Mucosa of stomach (tissue), 1 donor: ENCODE measurements around the gene LYPD5.
A peak's percentile ranks its signal among the peaks of the same experiment; 100 is the strongest.
"Not testable (repeated sequence)": the region's sequence is repeated elsewhere in the genome, so short reads cannot be mapped to it uniquely, and the experiment has no call there.

ENCODE experiments used
- H3K27me3 ChIP-seq: one replicate; pipeline ENCODE4 v1.7.0; 2013; ENCODE audit warnings: mild to moderate bottlenecking, low read length; ENCODE audit not compliant: control insufficient read depth, insufficient read depth
- H3K36me3 ChIP-seq: one replicate; pipeline ENCODE4 v1.7.0; 2013; ENCODE audit warnings: low read length; ENCODE audit not compliant: control insufficient read depth, insufficient read depth
- H3K4me1 ChIP-seq: one replicate; pipeline ENCODE4 v1.7.0; 2013; ENCODE audit warnings: mild to moderate bottlenecking, low read length; ENCODE audit not compliant: control insufficient read depth, insufficient read depth
- H3K4me3 ChIP-seq: one replicate; pipeline ENCODE4 v1.7.0; 2013; ENCODE audit warnings: low read length
- H3K9ac ChIP-seq: one replicate; pipeline ENCODE4 v1.7.0; 2013; ENCODE audit warnings: mild to moderate bottlenecking, low read length, moderate library complexity
- H3K9me3 ChIP-seq: one replicate; pipeline ENCODE4 v1.7.0; 2013; ENCODE audit warnings: mild to moderate bottlenecking, low read length, moderate library complexity; ENCODE audit not compliant: control insufficient read depth
- donor health status: Pancreatic carcinoma.

The LYPD5 gene

DNA sequence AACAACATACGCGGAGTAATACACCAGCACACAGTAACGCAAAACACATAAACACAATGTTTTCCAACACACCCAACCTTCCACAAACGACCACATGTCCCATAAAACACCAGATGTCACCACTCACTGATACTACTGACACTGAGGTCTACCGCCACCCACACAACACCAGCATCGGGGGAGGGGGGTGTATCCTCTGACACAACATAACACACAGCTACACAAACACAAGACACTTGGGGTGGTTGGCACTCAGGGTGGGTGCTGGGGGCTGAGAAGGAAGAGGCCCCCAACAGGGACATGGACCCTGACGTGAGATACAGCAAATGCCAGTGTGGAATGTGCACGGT is 20.0 kb downstream of the LYPD5 start:
- Histone ChIP-seq H3K9me3 (no peaks in the 10 kb centered on the region), H3K4me1 (peaks cover 67% of the 10 kb centered on the region), H3K27me3 (no peaks in the 10 kb centered on the region), H3K4me3 (no peak overlapping the region), H3K36me3 (no peaks in the 10 kb centered on the region), H3K9ac (no peak overlapping the region)

- no peak overlapping the region for H3K9ac ChIP-seq
- no peak overlapping the region for H3K4me3 ChIP-seq
- H3K36me3 ChIP-seq, result no peaks in the 10 kb centered on the region
- H3K27me3 ChIP-seq, result no peaks in the 10 kb centered on the region
- peaks cover 72% of the 10 kb centered on the region for H3K4me1 ChIP-seq
- no peaks in the 10 kb centered on the region for H3K9me3 ChIP-seq
Observed at GRCh38 chr19:43781630-43782310, 20.5 kb downstream of the LYPD5 start.

GRCh38 chr19:43780706-43781525 is 21.3 kb downstream of the LYPD5 start, which contains the start of gene KCNN4:
TSS of gene KCNN4 (minus strand) at chr19:43780973. CDS start at chr19:43780861, 112 bp downstream.
- H3K36me3 ChIP-seq, result no peaks in the 10 kb centered on the region
- no peaks in the 10 kb centered on the region for H3K9me3 ChIP-seq
- peak within 1 kb of the TSS; percentile 44 for H3K4me3 ChIP-seq
- no peaks in the 10 kb centered on the region for H3K27me3 ChIP-seq
- peak within 1 kb of the TSS; percentile 85 for H3K9ac ChIP-seq
- H3K4me1 ChIP-seq, result peaks cover 81% of the 10 kb centered on the region

DNA sequence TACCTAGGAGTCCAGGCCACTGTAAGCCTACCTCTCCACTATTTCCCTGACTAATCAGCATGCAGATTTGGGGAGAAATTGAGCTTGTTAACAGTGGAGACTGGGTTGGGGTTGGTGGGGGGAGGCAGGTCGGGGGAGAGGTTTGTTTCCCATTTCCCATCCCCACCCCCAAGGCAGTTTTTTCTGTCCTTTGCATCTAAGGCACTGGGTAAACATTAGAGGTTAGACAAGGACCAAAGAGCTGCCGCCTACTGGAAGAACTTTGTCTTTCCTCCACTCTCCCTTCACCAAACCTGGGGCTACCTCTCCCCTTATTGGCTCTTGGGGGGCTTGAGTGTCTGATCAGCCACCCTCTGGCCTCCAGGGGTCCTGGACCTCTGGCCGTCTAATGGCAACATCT is 22.4 kb downstream of the LYPD5 start:
- Histone ChIP-seq H3K4me1 (peaks cover 86% of the 10 kb centered on the region), H3K4me3 (peak overlapping the region; percentile 44), H3K36me3 (no peaks in the 10 kb centered on the region), H3K9ac (peak overlapping the region; percentile 85), H3K27me3 (no peaks in the 10 kb centered on the region), H3K9me3 (no peaks in the 10 kb centered on the region)

- Histone ChIP-seq H3K9me3 (no peaks in the 10 kb centered on the region), H3K4me3 (peak overlapping the region; percentile 44), H3K36me3 (no peaks in the 10 kb centered on the region), H3K27me3 (no peaks in the 10 kb centered on the region), H3K4me1 (peaks cover 85% of the 10 kb centered on the region), H3K9ac (peak overlapping the region; percentile 85)
Observed at GRCh38 chr19:43779147-43779819, 23.0 kb downstream of the LYPD5 start.

DNA sequence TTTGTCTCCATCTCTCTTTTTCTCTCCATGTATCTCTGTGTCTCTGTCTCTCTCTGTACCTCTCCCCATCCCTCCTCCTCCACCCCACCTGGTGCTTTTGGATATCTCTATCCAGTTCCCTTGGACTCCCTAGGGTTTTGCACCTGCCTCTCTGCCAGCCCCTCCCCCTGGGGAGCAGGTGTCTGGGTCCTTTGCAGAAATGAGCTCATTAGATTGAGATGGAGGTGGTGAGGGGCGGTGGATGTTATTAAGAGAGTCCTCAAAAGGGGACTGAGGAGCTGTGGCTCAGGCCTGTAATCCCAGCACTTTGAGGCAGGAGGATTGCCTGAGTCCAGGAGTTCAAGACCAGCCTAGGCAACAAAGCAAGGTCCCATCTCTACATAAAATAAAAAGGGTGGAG is 23.6 kb downstream of the LYPD5 start:
- H3K9me3 ChIP-seq, result no peaks in the 10 kb centered on the region
- peak overlapping the region; percentile 32 for H3K4me3 ChIP-seq
- H3K9ac ChIP-seq, result peak overlapping the region; percentile 85
- H3K36me3 ChIP-seq, result no peaks in the 10 kb centered on the region
- H3K4me1 ChIP-seq, result peaks cover 85% of the 10 kb centered on the region
- no peaks in the 10 kb centered on the region for H3K27me3 ChIP-seq

DNA sequence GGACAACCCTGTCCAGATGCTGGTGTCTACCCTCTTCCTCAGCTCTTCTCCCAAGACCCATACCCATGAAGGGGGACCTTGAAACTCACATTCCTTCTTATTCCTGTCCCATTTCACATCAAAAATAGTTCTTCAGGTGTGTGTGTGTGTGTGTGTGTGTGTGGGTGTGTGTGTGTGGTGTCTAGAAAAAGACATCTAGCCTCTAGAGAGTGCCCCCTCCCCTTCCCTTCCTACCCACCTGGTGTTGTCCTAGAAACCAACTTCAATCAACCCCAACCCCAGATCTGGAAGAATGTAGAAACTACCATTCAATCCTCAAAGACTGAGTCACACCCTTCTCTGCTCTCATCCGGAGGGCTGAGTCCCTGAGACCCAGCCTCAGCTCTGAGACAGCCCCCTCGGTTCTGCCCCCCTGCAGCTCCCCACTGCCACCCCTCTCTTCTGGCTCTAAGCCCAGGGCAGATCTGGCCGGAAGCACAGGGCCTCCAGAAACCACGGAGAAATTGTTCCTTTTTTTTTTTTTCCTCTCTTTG is 25.0 kb downstream of the LYPD5 start:
- Histone ChIP-seq H3K9me3 (no peaks in the 10 kb centered on the region), H3K9ac (peak overlapping the region; percentile 32), H3K36me3 (no peaks in the 10 kb centered on the region), H3K27me3 (no peaks in the 10 kb centered on the region), H3K4me3 (no peak overlapping the region), H3K4me1 (peaks cover 79% of the 10 kb centered on the region)

DNA sequence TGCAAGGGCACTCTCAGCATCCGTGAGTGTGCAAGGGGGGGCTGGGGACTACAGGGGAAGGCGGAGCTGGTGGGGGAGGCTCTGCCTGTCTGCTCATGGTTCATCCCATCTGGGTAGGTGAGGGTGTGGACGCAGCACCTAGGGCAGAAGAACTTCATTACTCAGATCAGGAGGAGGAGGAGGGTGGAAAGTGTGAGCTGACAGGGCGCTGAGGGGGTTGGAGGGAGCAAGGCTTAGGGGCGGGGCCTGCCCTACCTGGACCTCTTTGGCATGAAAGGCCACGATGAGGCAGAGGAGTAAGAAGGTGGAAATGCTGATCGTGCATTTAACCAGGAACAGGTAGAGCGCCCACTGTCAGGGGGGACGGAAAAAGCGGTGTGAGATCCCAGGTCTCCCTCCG is 26.0 kb downstream of the LYPD5 start:
- peaks cover 70% of the 10 kb centered on the region for H3K4me1 ChIP-seq
- H3K4me3 ChIP-seq, result no peak overlapping the region
- H3K9ac ChIP-seq, result peak overlapping the region; percentile 30
- H3K36me3 ChIP-seq, result peaks cover 1% of the 10 kb centered on the region
- H3K27me3 ChIP-seq, result no peaks in the 10 kb centered on the region
- no peaks in the 10 kb centered on the region for H3K9me3 ChIP-seq

- H3K27me3 ChIP-seq, result no peaks in the 10 kb centered on the region
- no peaks in the 10 kb centered on the region for H3K9me3 ChIP-seq
- peak overlapping the region; percentile 30 for H3K9ac ChIP-seq
- H3K4me1 ChIP-seq, result peaks cover 61% of the 10 kb centered on the region
- peak overlapping the region; percentile 21 for H3K4me3 ChIP-seq
- H3K36me3 ChIP-seq, result peaks cover 10% of the 10 kb centered on the region
Observed at GRCh38 chr19:43775299-43775890, 26.9 kb downstream of the LYPD5 start.

- H3K9ac ChIP-seq, result peak overlapping the region; percentile 30
Observed at GRCh38 chr19:43774940-43775258, 27.3 kb downstream of the LYPD5 start.

DNA sequence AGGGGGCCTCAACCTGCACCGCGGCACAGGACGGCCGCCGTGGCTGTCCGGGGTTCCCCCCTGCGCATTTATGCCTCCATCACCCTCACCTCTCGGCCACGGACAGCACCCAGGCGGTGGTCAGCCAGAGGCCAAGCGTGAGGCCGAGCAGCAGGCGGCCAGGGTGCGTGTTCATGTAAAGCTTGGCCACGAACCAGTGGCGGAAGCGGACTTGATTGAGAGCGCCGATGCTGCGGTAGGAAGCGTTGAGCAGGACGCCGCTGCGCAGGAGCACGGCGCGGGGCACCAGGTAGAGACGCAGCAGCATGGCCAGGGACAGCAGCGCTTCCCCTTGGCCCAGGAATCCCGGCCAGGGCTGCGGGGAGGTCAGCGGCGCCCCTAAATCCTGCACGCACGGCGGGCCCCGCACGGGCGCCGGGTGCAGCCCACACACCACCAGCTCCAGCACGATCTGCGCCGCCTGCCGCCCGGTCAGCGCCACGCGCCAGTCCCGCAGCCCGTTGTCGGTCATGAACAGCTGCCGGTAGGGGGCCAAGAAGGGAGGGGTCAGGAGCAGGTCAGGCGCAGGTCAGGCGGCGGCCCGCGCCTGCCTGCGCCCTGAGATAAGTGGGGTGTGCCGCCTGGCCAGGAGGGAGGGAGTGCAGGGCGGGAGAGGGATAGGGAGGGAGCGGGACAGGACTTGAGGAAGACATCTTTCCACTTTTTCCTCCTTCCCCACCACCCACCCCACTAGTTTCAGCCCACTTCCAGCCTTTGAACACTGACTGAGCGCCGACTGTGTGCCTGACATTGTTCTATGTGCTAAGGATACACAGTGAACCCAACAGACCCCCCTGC is 27.9 kb downstream of the LYPD5 start:
- H3K9me3 ChIP-seq, result no peaks in the 10 kb centered on the region
- peaks cover 18% of the 10 kb centered on the region for H3K36me3 ChIP-seq
- peak overlapping the region; percentile 21 for H3K4me3 ChIP-seq
- peak overlapping the region; percentile 46 for H3K9ac ChIP-seq
- no peaks in the 10 kb centered on the region for H3K27me3 ChIP-seq
- peaks cover 56% of the 10 kb centered on the region for H3K4me1 ChIP-seq

More at GRCh38 chr19:43774940-43775258, 27.3 kb downstream of the LYPD5 start:
- H3K27me3 ChIP-seq, H3K9me3 ChIP-seq: not testable (repeated sequence)
- H3K36me3 ChIP-seq, result peaks cover 14% of the 10 kb centered on the region
- H3K4me3 ChIP-seq, result peak overlapping the region; percentile 21
- peaks cover 61% of the 10 kb centered on the region for H3K4me1 ChIP-seq
